HG02884 (cell line): Measurements from ENCODE around the gene XXYLT1.

Source experiments
- ATAC-seq: cut with Tn5 transposase; IDR thresholded peaks from one replicate; pipeline ENCODE4 v1.9.1; 2021; ENCODE audit warnings: mild to moderate bottlenecking, moderate library complexity; ENCODE audit not compliant: unreplicated experiment

XXYLT1 gene

GRCh38 chr3:195253923-195254432 is 17.0 kb downstream of the XXYLT1 start:
- ATAC-seq: no peak

GRCh38 chr3:195251336-195252065 is 19.5 kb downstream of the XXYLT1 start:
- ATAC-seq: no peak

- ATAC-seq: peak; percentile 57
Measured at GRCh38 chr3:195250473-195251251, 20.3 kb downstream of the XXYLT1 start.

- no peak for ATAC-seq
Measured at GRCh38 chr3:195249858-195250464, 21.0 kb downstream of the XXYLT1 start.

GRCh38 chr3:195249057-195249770 is 21.7 kb downstream of the XXYLT1 start:
- ATAC-seq: no peak

GRCh38 chr3:195248281-195248680 is 22.7 kb downstream of the XXYLT1 start:
- ATAC-seq: no peak

- ATAC-seq: no peak
Measured at GRCh38 chr3:195247863-195248189, 23.1 kb downstream of the XXYLT1 start.

GRCh38 chr3:195247086-195247862 is 23.7 kb downstream of the XXYLT1 start:
- ATAC-seq: no peak

GRCh38 chr3:195246581-195246995 is 24.4 kb downstream of the XXYLT1 start:
- ATAC-seq: no peak

GRCh38 chr3:195245531-195245951 is 25.4 kb downstream of the XXYLT1 start:
- no peak for ATAC-seq

- ATAC-seq: no peak
Measured at GRCh38 chr3:195241592-195242355, 29.2 kb downstream of the XXYLT1 start.

- no peak for ATAC-seq
Measured at GRCh38 chr3:195240939-195241338, 30.0 kb downstream of the XXYLT1 start.

GRCh38 chr3:195240171-195240701 is 30.7 kb downstream of the XXYLT1 start:
- ATAC-seq: no peak

- ATAC-seq: no peak
Measured at GRCh38 chr3:195239121-195239520, 31.8 kb downstream of the XXYLT1 start.

GRCh38 chr3:195238586-195239118 is 32.3 kb downstream of the XXYLT1 start:
- ATAC-seq: no peak

- no peak for ATAC-seq
Measured at GRCh38 chr3:195238081-195238571, 32.8 kb downstream of the XXYLT1 start.

- ATAC-seq: no peak
Measured at GRCh38 chr3:195236801-195237570, 34.0 kb downstream of the XXYLT1 start.
